Parathyroid adenoma (tissue), 2 donors: ENCODE measurements around the gene TMEM167A.

Experiments
- H2AFZ ChIP-seq: fragments of 300-600 bp; sonication (generic); one replicate; pipeline ENCODE4 v1.7.0; 2017; ENCODE audit warnings: antibody characterized with exemption, mild to moderate bottlenecking
- H3K27ac ChIP-seq: fragments of 300-600 bp; sonication (generic); one replicate; pipeline ENCODE4 v1.7.0; 2017
- H3K27me3 ChIP-seq: fragments of 300-600 bp; sonication (generic); one replicate; pipeline ENCODE4 v1.7.0; 2017; ENCODE audit warnings: low read length; ENCODE audit not compliant: control insufficient read depth, insufficient read depth
- H3K36me3 ChIP-seq: fragments of 300-600 bp; sonication (generic); one replicate; pipeline ENCODE4 v1.7.0; 2017; ENCODE audit warnings: low read length; ENCODE audit not compliant: control insufficient read depth, insufficient read depth
- H3K4me1 ChIP-seq: fragments of 300-600 bp; sonication (generic); one replicate; pipeline ENCODE4 v1.7.0; 2017; ENCODE audit warnings: control low read depth
- H3K4me2 ChIP-seq: fragments of 300-600 bp; sonication (generic); one replicate; pipeline ENCODE4 v1.7.0; 2017; ENCODE audit warnings: low read length
- H3K4me3 ChIP-seq: fragments of 300-600 bp; sonication (generic); one replicate; pipeline ENCODE4 v1.7.0; 2017; ENCODE audit warnings: low read depth, low read length
- H3K79me2 ChIP-seq: fragments of 300-600 bp; sonication (generic); one replicate; pipeline ENCODE4 v1.7.0; 2017; ENCODE audit warnings: control low read depth
- H3K9ac ChIP-seq: fragments of 300-600 bp; sonication (generic); one replicate; pipeline ENCODE4 v1.7.0; 2017; ENCODE audit warnings: mild to moderate bottlenecking
- H3K9me3 ChIP-seq: fragments of 300-600 bp; sonication (generic); one replicate; pipeline ENCODE4 v1.7.0; 2017; ENCODE audit warnings: low read length; ENCODE audit not compliant: control insufficient read depth
- TF ChIP-seq, protein P1 (sequence below): fragments of 300-600 bp; sonication (generic); IDR thresholded peaks from one replicate; pipeline ENCODE4 v1.7.0; 2017; ENCODE audit warnings: antibody characterized with exemption, mild to moderate bottlenecking
- donor health status: primary hyperparathyroidism.

The TMEM167A gene

DNA sequence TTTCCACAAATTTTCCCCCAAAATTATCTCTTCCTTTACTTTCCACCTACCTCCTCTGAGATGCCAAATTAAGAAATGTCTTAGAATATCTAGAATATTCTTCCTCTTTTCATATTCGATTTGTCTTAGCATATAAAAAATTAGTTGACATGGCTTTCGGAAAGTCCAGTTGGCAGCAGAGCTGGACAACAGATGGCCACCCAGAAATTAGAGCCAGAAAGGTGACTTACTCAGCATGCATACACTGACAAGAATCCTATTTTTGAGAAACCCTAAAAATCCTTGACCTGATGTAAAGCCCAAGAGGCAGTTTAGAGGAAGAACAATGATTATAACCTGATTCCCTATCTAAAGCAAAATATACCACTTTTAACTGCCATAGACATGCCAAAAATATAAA is 22.0 kb downstream of the TMEM167A start:
- no peaks in the 10 kb centered on the region for H3K79me2 ChIP-seq
- TF ChIP-seq, protein P1, sequence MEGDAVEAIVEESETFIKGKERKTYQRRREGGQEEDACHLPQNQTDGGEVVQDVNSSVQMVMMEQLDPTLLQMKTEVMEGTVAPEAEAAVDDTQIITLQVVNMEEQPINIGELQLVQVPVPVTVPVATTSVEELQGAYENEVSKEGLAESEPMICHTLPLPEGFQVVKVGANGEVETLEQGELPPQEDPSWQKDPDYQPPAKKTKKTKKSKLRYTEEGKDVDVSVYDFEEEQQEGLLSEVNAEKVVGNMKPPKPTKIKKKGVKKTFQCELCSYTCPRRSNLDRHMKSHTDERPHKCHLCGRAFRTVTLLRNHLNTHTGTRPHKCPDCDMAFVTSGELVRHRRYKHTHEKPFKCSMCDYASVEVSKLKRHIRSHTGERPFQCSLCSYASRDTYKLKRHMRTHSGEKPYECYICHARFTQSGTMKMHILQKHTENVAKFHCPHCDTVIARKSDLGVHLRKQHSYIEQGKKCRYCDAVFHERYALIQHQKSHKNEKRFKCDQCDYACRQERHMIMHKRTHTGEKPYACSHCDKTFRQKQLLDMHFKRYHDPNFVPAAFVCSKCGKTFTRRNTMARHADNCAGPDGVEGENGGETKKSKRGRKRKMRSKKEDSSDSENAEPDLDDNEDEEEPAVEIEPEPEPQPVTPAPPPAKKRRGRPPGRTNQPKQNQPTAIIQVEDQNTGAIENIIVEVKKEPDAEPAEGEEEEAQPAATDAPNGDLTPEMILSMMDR = no peak
- H3K36me3 ChIP-seq = no peaks in the 10 kb centered on the region
- no peak overlapping the region for H3K9ac ChIP-seq
- no peaks in the 10 kb centered on the region for H3K9me3 ChIP-seq
- H3K27me3 ChIP-seq = no peaks in the 10 kb centered on the region
- H3K4me2 ChIP-seq = no peak overlapping the region
- no peaks in the 10 kb centered on the region for H3K4me1 ChIP-seq
- H3K27ac ChIP-seq = no peak overlapping the region
- H3K4me3 ChIP-seq = no peak overlapping the region
- H2AFZ ChIP-seq = no peak overlapping the region

DNA sequence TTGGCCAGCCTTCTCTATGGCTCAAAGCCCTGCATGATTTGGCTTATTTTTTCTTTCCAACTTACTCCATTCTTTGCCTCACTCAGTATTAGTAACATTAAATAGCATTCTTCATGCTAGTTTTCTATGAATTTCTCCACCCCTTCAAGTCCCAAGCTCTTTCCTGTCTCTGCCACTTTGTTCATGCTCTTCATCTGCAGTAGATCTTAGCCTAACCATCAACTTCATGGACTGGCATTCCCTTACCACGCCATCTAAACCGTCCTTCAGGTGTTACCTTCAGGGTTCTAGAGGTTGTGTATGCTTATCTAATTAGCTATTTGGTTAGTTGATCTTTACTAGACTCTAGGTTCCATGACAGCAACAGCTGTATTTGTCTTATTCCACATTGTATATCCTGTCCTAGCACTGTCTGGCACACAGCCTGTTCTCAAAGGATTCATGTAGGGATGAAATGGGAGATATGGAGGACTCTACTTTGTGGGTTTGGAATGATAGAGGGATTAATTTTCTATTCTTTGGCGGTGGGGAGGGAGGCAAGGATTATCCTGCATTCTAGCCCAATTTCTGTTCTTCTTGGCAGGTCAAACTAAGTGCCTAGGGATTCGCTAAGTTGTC is 26.4 kb downstream of the TMEM167A start:
- H3K4me3 ChIP-seq = no peak overlapping the region
- H3K27ac ChIP-seq = no peak overlapping the region
- H3K27me3 ChIP-seq = no peaks in the 10 kb centered on the region
- no peak overlapping the region for H3K9ac ChIP-seq
- no peaks in the 10 kb centered on the region for H3K36me3 ChIP-seq
- H3K4me2 ChIP-seq = no peak overlapping the region
- TF ChIP-seq, protein P1 = no peak
- H2AFZ ChIP-seq = no peak overlapping the region
- H3K4me1 ChIP-seq = no peaks in the 10 kb centered on the region
- no peaks in the 10 kb centered on the region for H3K79me2 ChIP-seq
- H3K9me3 ChIP-seq = no peaks in the 10 kb centered on the region

GRCh38 chr5:83049370-83049885 is 27.8 kb downstream of the TMEM167A start:
- Histone ChIP-seq H3K36me3 (no peaks in the 10 kb centered on the region), H3K9me3 (no peaks in the 10 kb centered on the region), H3K9ac (no peak overlapping the region), H3K79me2 (no peaks in the 10 kb centered on the region), H3K4me3 (no peak overlapping the region), H3K4me1 (no peaks in the 10 kb centered on the region), H2AFZ (no peak overlapping the region), H3K27ac (no peak overlapping the region), H3K27me3 (no peaks in the 10 kb centered on the region), H3K4me2 (no peak overlapping the region)
- TF ChIP-seq, protein P1 = no peak

DNA sequence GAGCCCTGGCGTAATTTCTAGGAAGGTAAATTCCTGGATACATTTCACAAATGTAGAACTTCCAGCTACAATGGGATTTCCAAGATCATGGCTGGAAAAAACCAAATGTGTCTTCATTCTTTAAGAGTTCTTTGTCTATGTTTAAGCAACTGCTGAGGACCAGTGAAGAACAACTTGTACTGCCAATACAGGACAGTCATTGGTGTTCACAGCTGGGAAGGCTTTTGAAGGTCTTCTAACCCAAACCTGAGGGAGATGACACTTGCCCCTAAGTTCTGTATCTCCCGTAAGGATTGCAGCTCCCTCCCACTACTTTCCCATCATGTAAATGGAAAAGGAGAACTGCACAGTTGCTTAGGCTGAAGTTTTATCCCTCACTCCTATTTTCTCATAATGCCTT is 28.4 kb downstream of the TMEM167A start:
- Histone ChIP-seq H3K9me3 (no peaks in the 10 kb centered on the region), H3K4me1 (no peaks in the 10 kb centered on the region), H3K4me3 (no peak overlapping the region), H3K79me2 (no peaks in the 10 kb centered on the region), H3K27ac (no peak overlapping the region), H3K4me2 (no peak overlapping the region), H3K27me3 (no peaks in the 10 kb centered on the region), H3K9ac (no peak overlapping the region), H2AFZ (no peak overlapping the region), H3K36me3 (no peaks in the 10 kb centered on the region)
- TF ChIP-seq, protein P1 = no peak

GRCh38 chr5:83048277-83048676 is 28.9 kb downstream of the TMEM167A start:
- H3K4me1 ChIP-seq = no peaks in the 10 kb centered on the region
- H3K27me3 ChIP-seq = no peaks in the 10 kb centered on the region
- no peak overlapping the region for H2AFZ ChIP-seq
- no peak overlapping the region for H3K9ac ChIP-seq
- no peaks in the 10 kb centered on the region for H3K36me3 ChIP-seq
- no peaks in the 10 kb centered on the region for H3K79me2 ChIP-seq
- TF ChIP-seq, protein P1 = no peak
- H3K4me3 ChIP-seq = no peak overlapping the region
- no peak overlapping the region for H3K27ac ChIP-seq
- H3K4me2 ChIP-seq = no peak overlapping the region
- no peaks in the 10 kb centered on the region for H3K9me3 ChIP-seq
